HG03558 (cell line): ENCODE measurements around the gene RBFOX2.
"Not testable (repeated sequence)": the region's sequence is repeated elsewhere in the genome, so short reads cannot be mapped to it uniquely, and the experiment has no call there.

ENCODE experiments used
- ATAC-seq: cut with Tn5 transposase; IDR thresholded peaks from one replicate; pipeline ENCODE4 v1.9.1; 2021; ENCODE audit warnings: moderate number of reproducible peaks; ENCODE audit not compliant: unreplicated experiment; ENCODE audit errors: extremely low read depth

The RBFOX2 gene

GRCh38 chr22:35802885-35803284 is 225.7 kb downstream of the RBFOX2 start:
- ATAC-seq: no peak

- ATAC-seq: not testable (repeated sequence)
These were observed 227.3 kb downstream of the RBFOX2 start for GRCh38 chr22:35801301-35801700.

GRCh38 chr22:35799150-35799549 is 229.5 kb downstream of the RBFOX2 start:
- no peak for ATAC-seq

GRCh38 chr22:35797411-35797810 is 231.2 kb downstream of the RBFOX2 start:
- no peak for ATAC-seq

- no peak for ATAC-seq
These were observed 233.1 kb downstream of the RBFOX2 start for GRCh38 chr22:35795476-35795875.

DNA sequence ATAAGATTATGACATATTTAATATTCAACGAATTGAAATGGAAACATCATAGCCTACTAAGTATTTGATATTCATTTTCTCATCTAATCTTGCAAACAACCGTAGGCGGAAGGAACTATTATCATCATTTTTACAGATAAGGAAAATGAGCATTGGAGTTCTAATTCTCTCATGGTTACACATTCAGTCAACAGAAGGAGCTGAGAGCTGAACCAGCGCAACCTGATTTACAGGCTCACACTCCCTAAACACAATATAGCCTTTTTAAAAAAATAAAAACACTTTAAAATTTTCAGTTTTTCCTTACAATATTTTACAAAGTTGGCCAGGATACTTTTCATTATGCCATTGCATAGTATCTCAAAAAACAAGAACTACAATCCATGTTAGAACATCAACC is 236.1 kb downstream of the RBFOX2 start:
- no peak for ATAC-seq

DNA sequence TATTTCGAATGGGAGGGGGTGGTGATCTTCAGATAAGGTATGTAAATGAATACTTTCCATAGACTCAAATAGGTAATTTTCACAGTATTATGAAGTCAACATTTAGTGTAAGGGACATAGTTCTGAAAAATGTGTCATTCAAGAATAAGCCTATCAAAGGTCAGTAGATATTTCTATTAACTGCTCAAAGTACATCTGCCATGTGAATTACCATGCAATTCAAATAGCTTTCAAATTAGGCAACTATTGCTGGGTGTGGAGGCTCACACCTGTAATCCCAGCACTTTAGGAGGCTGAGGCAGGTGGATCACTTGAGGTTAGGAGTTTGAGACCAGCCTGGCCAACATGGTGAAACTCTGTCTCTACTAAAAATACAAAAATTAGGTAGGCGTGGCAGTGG is 236.8 kb downstream of the RBFOX2 start:
- ATAC-seq: not testable (repeated sequence)

GRCh38 chr22:35785181-35785923 is 243.3 kb downstream of the RBFOX2 start:
- no peak for ATAC-seq

DNA sequence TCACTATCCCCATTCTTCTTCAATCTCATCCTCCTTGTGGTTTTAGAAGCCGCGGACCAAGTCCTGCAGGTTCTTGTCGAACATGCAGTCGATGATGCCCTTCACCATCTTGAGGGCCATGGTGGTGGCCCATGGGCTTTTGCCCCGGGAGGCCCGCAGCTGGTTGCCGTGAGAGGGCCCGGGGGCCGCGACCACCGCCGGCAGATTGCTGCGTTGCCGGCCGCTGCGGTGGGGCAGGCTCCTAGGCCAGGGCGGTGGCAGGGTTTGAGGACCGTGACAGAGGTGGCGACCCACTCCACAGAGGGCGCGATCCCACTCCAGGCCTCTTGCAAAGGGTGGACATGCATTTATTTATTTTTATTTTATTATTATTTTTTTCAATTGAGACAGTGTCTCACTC is 244.0 kb downstream of the RBFOX2 start:
- ATAC-seq: no peak

DNA sequence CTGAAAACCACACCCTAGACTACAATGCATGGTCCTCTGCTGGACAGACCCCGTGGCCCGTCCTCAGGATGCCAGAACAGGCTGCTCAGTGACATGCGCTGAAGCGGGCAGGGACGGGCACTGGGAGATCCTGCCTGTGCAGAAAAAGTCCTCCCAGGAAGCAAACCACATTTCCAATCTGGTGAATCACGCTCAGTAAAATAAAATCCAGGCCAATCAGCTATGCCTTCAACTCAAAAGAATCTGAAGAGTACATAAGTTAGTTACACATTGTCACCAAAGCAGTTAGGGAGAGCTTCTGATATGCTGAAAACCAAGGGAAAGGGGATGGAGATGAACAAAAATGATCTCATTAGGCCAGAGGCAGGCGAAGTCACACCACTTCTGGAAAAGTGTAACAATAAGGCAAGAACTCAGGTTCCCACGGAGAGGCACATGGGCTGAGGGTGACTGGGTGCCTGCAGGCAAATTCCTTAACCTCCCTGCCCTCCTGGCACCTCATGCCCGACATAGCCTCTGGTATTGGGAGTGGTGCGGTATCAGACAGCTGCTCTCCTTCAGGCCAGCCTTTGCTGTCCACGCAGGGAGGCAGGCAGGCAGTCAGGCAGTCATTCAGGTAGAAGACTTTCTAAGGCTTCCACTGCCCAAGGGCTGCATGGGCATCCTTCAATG is 244.5 kb downstream of the RBFOX2 start:
- no peak for ATAC-seq

DNA sequence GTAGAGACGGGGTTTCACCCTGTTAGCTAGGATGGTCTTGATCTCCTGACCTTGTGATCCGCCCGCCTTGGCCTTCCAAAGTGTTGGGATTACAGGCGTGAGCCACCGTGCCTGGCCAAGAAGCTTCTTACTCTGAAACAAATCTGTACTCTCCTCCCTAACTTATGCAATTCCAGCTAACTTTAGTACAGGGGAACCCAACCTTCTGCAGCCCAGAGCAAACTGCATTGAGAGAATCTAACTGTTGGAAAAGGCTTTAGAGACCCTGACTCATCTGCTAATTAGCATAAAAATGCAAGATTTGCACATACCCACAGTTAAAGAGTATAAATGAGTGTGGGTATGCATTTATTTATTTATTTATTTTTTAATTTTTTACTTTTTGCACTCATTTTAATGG is 246.1 kb downstream of the RBFOX2 start:
- ATAC-seq: no peak

DNA sequence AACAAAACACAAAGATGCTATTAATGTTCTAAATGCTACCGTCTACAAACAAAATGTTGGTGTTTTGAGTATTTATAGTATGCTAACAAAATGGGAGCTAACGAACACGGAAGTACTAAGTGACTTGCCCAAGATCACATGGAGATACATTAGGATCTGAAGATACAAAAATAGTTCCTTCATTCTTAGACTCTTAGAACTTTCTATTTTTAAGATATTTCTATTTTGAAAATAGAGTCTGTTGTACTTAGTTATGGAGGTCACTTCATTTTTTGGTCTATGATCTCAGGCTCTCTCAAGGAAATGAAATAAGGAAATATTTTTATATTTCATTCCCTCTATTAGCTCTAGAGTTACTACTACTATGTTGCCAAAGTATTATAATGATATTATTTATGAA is 246.7 kb downstream of the RBFOX2 start:
- no peak for ATAC-seq

- ATAC-seq: no peak
These were observed 251.2 kb downstream of the RBFOX2 start for GRCh38 chr22:35777335-35777975.

GRCh38 chr22:35775339-35775738 is 253.3 kb downstream of the RBFOX2 start:
- ATAC-seq: no peak

DNA sequence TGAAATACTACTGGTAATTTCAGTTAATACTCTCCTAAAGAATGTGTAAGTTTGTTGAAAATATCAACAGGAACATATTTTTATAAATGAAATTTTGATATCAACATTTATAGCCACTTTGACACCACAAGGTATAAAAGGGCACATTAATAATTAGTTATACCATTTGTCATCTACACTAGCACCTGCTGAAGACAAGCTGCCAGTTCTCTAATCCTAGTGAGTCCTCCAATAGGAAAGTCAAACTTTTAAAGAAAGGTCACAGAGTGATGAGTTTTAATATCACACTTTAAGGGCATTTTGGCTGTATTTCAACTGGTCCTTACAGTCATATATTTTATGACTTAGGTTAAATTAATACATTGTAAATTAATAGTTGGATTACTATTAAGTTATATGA is 258.6 kb downstream of the RBFOX2 start:
- no peak for ATAC-seq

- no peak for ATAC-seq
These were observed 261.7 kb downstream of the RBFOX2 start for GRCh38 chr22:35766654-35767580.

GRCh38 chr22:35761037-35761436 is 267.6 kb downstream of the RBFOX2 start:
- no peak for ATAC-seq

DNA sequence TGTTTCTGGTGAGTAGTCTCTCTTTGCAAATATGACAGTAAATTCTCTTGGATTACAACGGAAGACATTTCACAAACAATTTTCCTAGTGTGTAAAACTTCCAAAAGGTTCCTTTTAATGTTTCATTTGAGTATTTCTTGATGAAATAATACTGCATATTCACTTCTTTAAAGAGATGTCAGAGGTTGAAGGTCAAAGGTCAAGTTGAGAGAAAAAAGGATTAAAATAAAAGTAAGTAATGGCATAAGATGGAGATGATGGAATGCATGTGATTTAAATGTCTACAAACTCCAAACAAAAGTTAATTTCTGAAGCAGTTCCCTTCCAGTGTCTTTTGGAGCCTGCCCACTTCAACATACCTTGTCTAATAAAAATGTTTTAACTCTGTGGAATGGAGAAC is 270.2 kb downstream of the RBFOX2 start:
- no peak for ATAC-seq

- no peak for ATAC-seq
These were observed 271.9 kb downstream of the RBFOX2 start for GRCh38 chr22:35756722-35757121.

GRCh38 chr22:35754761-35755160 is 273.9 kb downstream of the RBFOX2 start:
- ATAC-seq: no peak

DNA sequence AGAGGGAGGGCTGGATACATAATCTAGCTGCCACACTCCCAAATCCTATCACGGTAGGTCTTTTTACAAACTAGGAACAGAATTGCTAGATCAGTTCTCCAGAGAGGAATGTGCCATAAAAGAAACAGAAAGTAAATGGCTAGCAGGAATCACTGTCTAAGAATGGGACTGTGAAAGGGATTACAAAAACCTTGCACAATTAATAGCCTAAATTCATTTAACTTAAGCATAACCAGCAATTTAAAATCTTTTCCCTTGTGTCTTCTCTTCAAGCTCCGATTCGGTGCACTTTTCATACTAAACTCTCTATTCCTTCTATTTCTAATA is 275.8 kb downstream of the RBFOX2 start:
- ATAC-seq: no peak
